Ishikawa (cell line): ENCODE data around the gene GPC1.
A peak's percentile ranks its signal among the peaks of the same experiment; 100 is the strongest.

Experiments used
- CEBPB ChIP-seq: IDR thresholded peaks from 2 replicates; pipeline ENCODE4 v1.6.1; 2012
- CREB1 ChIP-seq: IDR thresholded peaks from 2 replicates; pipeline ENCODE4 v1.6.1; 2012; ENCODE audit warnings: low read depth
- EGR1 ChIP-seq: IDR thresholded peaks from 2 replicates; pipeline ENCODE4 v1.6.1; 2012
- EP300 ChIP-seq: IDR thresholded peaks from 2 replicates; pipeline ENCODE4 v1.6.1; 2012; ENCODE audit warnings: borderline replicate concordance
- FOXM1 ChIP-seq: IDR thresholded peaks from 2 replicates; pipeline ENCODE4 v1.6.1; 2012; ENCODE audit warnings: low read depth, borderline replicate concordance
- NFIC ChIP-seq: IDR thresholded peaks from 2 replicates; pipeline ENCODE4 v1.6.1; 2012
- RAD21 ChIP-seq: IDR thresholded peaks from 2 replicates; pipeline ENCODE4 v1.6.1; 2012; ENCODE audit warnings: low read depth
- TAF1 ChIP-seq: IDR thresholded peaks from 2 replicates; pipeline ENCODE4 v1.6.1; 2012; ENCODE audit warnings: low read depth, mild to moderate bottlenecking
- TCF12 ChIP-seq: IDR thresholded peaks from 2 replicates; pipeline ENCODE4 v1.6.1; 2012; ENCODE audit warnings: low read depth
- TEAD4 ChIP-seq: IDR thresholded peaks from 2 replicates; pipeline ENCODE4 v1.6.1; 2012
- YY1 ChIP-seq: IDR thresholded peaks from 2 replicates; pipeline ENCODE4 v1.6.1; 2012; ENCODE audit warnings: low read depth
- ZBTB7A ChIP-seq: IDR thresholded peaks from 2 replicates; pipeline ENCODE4 v1.6.1; 2012; ENCODE audit warnings: low read depth
- TF ChIP-seq, protein P1 (sequence below): IDR thresholded peaks from 2 replicates; pipeline ENCODE4 v1.6.1; 2012; ENCODE audit warnings: low read depth, mild to moderate bottlenecking
- TF ChIP-seq, protein P2 (sequence below): IDR thresholded peaks from 2 replicates; pipeline ENCODE4 v1.6.1; 2012
- TF ChIP-seq, protein P3 (sequence below): IDR thresholded peaks from 2 replicates; pipeline ENCODE4 v1.6.1; 2012

Gene GPC1

DNA sequence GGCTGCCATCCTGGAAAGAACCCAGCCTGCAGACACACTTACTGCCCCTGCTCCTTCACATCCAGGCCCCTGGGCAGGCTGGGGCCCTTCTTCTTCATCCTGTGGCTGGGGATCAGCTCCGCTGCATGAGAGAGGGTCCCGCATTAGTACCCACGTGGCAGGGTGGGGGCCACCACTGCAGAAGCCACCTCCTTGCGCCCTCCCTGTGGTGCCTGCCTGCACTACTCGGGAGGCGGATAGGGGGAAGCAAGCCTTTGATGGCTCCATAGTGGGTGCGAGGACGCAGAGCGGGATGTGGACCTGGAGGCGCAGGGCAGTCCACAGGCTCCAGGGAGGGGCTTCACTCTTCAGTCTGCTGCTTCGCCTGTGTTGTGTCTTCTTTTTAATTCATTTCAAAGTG is 46.7 kb downstream of the GPC1 start:
- TF ChIP-seq ZBTB7A (no peak), CREB1 (no peak), FOXM1 (no peak), RAD21 (no peak), TAF1 (no peak), EGR1 (no peak), YY1 (no peak), TEAD4 (no peak)
- TF ChIP-seq, protein P1, sequence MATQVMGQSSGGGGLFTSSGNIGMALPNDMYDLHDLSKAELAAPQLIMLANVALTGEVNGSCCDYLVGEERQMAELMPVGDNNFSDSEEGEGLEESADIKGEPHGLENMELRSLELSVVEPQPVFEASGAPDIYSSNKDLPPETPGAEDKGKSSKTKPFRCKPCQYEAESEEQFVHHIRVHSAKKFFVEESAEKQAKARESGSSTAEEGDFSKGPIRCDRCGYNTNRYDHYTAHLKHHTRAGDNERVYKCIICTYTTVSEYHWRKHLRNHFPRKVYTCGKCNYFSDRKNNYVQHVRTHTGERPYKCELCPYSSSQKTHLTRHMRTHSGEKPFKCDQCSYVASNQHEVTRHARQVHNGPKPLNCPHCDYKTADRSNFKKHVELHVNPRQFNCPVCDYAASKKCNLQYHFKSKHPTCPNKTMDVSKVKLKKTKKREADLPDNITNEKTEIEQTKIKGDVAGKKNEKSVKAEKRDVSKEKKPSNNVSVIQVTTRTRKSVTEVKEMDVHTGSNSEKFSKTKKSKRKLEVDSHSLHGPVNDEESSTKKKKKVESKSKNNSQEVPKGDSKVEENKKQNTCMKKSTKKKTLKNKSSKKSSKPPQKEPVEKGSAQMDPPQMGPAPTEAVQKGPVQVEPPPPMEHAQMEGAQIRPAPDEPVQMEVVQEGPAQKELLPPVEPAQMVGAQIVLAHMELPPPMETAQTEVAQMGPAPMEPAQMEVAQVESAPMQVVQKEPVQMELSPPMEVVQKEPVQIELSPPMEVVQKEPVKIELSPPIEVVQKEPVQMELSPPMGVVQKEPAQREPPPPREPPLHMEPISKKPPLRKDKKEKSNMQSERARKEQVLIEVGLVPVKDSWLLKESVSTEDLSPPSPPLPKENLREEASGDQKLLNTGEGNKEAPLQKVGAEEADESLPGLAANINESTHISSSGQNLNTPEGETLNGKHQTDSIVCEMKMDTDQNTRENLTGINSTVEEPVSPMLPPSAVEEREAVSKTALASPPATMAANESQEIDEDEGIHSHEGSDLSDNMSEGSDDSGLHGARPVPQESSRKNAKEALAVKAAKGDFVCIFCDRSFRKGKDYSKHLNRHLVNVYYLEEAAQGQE: no peak

DNA sequence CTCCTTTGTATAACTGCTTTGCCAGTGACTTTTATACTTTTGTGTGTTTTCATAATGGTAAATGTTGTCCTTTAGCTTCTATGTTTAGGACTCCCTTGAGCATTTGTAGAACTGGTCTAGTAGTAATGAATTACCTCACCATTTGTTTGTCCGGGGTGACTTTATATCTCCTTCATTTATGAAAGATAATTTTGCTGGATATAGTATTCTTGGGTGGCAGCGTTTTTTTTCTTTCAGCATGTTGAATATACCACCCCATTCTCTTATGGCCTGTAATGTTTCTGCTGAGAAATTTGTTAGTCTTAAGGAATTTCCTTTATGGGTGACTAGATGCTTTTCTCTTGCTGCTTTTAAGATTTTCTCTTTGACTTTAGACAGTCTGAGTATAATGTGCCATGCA is 56.0 kb downstream of the GPC1 start:
- TF ChIP-seq ZBTB7A: no peak
- TF ChIP-seq EP300: no peak
- TF ChIP-seq NFIC: no peak
- TF ChIP-seq YY1: no peak
- no peak for TF ChIP-seq RAD21

DNA sequence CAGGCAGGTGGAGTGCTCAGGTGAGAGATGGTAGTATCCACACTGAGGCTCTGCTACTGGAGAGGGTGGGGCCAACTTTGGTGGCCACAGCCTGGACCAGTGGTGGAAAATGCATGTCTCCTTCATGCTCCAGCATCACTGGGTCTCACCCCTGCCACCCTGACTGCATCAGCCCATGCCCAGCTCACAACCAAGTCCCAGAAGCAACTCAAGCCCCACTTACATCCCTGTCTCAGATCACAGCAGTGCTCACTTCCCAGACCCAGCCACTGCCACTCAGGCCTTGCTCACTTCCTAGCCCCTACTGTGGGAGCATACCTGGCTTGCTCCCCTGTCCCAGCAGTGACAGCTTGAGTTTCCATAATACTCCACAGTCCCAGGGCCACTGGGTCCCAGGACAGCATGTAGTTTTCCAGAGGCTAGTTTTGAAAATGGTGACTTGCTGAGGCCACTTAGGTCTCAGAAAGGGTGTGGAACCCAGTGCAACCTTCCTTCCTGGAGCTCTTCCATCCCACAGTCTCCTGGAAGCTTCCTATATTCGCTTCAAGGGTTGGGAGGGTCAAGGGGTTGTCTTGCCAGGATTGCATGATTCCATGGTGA is 58.8 kb downstream of the GPC1 start:
- TF ChIP-seq RAD21: no peak

DNA sequence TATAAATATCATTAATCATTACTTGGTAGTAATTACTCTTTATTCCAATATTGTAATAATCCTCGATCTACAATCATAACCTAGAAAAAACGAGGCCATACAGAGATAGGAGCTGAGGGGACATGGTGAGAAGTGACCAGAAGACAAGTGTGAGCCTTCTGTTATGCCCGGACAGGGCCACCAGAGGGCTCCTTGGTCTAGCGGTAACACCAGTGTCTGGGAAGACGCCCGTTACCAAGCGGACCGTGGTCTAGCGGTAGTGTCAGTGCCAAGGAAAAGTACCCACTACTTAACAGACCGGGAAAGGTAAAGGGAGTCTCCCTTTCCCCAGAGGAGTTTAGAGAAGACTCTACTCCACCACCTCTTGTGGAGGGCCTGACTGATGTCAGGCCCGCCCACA is 59.5 kb downstream of the GPC1 start:
- peak; percentile 12; the same call in 1 of the 2 replicates for TF ChIP-seq RAD21

DNA sequence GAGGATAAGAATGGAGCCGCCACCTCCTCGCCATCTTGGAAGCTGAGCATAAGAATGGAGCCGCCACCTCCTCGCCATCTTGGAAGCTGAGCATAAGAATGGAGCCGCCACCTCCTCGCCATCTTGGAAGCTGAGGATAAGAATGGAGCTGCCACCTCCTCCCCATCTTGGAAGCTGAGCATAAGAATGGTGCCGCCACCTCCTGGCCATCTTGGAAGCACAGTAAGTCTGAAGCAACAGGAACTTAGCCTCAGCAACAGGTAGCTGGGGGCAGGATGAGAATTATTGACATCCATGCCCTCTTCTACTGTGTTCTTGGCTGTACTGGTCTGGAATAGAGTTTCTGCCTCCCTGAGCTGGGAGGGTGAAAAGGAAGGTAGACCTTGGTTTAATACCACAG is 61.6 kb downstream of the GPC1 start:
- TF ChIP-seq RAD21 (peak; percentile 68), YY1 (0 out of 2 replicates have a peak, but pooled peaks have one; percentile 26)

DNA sequence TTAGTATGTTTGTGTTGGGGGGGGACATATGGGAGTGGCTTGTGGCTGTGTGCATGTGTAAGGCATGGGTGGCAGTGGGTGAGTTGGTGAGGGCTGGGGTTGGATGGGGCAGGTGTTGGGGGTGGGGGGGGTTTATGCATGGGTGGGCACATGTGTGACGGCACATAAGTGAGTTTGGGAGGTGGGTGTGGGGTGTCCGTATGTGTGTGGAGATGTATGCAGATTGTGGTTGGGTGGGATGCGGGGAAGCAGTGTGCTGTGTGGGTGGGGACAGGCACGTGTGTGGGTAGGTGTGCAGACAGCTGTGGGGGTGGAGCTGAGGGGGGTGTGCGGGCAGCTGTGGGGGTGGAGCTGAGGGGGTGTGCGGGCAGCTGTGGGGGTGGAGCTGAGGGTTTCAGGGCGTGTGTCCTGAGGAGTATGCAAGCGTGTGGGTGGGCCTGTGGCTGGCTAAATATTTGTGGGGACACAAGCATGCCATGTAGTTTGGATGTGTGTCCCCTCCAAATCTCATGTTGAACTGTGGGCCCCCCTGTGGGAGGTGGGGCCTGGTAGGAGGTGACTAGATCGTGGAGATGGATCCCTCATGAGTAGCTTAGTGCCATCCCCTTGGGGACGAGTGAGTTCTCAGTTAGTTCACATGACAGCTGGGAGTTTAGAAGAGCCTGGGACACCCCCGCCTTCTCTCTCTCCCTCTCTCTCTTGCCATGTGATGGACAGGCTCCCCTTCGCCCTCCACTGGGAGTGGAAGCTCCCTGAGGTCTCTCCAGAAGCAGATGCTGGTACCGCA is 62.9 kb downstream of the GPC1 start:
- no peak for TF ChIP-seq TCF12
- TF ChIP-seq, protein P2, sequence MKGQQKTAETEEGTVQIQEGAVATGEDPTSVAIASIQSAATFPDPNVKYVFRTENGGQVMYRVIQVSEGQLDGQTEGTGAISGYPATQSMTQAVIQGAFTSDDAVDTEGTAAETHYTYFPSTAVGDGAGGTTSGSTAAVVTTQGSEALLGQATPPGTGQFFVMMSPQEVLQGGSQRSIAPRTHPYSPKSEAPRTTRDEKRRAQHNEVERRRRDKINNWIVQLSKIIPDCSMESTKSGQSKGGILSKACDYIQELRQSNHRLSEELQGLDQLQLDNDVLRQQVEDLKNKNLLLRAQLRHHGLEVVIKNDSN: no peak
- TF ChIP-seq YY1: no peak
- TF ChIP-seq CREB1: no peak
- TF ChIP-seq, protein P3, sequence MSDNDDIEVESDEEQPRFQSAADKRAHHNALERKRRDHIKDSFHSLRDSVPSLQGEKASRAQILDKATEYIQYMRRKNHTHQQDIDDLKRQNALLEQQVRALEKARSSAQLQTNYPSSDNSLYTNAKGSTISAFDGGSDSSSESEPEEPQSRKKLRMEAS: no peak
- TF ChIP-seq ZBTB7A: no peak
- no peak for TF ChIP-seq TEAD4

DNA sequence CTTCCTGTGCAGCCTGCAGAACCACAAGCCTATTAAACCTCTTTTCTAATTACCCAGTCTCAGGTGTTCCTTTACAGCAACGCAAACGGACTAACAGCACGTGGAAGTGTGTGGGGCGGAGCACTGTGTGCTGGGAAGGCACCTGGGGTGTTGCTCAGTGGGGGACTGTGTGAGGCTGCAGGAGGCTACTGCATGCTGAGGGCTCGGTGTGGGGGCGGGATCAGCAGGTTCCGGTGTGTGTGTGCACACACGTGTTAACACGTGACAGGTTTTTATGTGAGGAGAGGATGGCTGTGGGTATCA is 63.4 kb downstream of the GPC1 start:
- TF ChIP-seq, protein P2: no peak
- TF ChIP-seq EP300 (no peak), CEBPB (no peak), TAF1 (no peak), TEAD4 (no peak), ZBTB7A (no peak), FOXM1 (no peak), EGR1 (no peak), TCF12 (no peak), YY1 (no peak)

DNA sequence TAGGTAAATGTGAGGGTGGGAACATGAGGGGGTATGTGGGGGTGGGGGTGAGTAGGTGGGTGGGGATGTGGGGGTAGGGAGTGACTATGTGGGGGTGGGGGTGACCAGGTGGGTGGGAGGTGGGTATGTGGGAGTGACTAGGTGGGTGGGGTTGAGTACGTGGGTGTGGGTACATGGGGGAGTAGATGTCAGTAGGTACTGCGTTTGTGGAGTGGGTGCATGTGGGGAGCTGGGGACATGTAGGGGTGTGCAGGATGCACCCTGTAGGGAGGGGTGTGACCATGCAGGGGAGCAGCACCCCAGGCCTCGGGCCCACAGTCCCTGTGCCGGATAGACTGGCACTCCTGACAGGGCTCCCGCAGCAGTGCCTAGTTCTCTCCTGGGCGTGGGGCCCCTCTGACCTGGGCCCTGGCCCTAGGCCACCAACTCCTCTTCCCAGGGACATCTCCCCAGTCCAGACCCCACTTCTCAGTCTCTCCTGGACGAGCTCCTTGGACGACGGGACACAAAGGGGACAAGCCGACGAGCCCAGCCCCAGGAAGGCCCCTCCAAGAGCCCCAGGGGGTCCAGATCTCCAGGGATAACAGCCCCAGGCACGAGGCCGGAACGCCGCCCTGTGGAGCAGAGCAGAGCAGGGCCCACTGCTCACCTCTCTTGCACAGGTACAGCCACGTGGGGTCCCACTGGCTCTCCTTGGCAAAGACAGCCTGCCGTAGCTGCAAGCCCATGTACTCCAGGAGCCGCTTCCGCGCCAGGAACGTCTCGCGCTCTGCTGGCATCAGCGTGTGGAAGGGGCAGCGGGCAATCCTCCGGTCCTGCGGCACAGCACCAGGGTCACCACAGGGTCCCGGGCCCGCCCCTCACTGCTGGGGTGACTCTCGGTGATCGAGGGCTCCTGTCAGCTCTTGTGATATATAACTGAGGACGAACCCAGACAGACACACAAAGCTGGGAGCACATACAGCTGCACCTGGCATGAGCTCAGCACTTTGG is 64.1 kb downstream of the GPC1 start:
- TF ChIP-seq TAF1 (no peak), EP300 (no peak), RAD21 (no peak), FOXM1 (no peak), NFIC (no peak)
- TF ChIP-seq, protein P1: no peak
